LNCaP clone FGC (cell line): ENCODE data around the gene NFIA.
"Not testable (repeated sequence)": the region's sequence is repeated elsewhere in the genome, so short reads cannot be mapped to it uniquely, and the experiment has no call there.

Experiments used
- DNase-seq: peaks from one replicate; pipeline ENCODE4 v3.0.0-alpha.2; 2011; ENCODE audit warnings: low read depth
- H3K4me3 ChIP-seq: 2 replicates; pipeline ENCODE4 v1.5.1; 2011; ENCODE audit warnings: mild to moderate bottlenecking, low read depth, low read length, control low read depth
- TF ChIP-seq, protein P1 (sequence below): IDR thresholded peaks from 2 replicates; pipeline ENCODE4 v1.5.1; 2012; ENCODE audit warnings: mild to moderate bottlenecking; ENCODE audit not compliant: control insufficient read depth, insufficient read depth; ENCODE audit errors: extremely low read depth

Gene NFIA

DNA sequence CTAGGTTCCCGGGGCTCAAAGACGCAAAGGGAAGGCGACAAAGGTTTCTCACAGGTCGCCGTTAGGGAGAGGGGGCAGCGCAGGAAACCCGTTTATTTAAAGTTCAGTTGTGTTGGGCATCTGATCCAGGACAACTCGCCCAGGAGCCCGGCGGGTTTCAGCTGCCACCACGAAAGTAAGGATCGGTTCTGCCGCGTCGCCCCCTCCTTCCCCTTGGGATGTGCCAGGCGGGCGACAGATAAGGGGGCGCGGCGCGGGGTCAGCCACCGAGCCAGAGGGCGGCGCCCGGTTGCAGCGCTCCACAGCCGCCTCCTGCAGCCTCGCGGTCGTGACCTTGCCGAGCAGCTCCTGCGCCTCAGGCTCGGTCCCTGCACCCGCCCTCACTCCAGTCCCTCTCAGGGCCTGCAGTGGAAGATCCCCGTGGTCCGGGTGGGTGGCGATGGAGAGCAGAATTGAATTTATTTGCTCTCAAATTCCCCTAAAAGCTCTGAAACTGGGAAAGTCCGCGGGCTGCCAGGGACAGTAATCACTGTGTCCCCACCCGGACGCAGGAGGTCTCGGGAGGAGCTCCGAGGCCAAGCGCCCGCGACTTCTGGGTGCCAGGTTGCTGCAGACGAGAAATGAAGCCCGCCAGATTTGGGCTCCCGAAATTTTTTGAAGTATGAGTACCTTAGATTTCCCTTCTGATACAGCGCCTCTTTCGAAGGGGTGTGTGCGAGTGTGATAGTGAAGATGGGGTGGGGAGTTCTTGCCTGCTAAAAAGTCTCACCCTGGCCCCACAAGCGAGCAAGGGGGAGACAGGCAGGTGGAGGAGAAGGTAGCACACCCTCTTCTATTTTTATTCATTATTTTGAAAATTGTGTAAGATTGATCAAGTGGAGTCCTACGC lies 28.4 kb upstream of the NFIA start:
- TF ChIP-seq, protein P1, sequence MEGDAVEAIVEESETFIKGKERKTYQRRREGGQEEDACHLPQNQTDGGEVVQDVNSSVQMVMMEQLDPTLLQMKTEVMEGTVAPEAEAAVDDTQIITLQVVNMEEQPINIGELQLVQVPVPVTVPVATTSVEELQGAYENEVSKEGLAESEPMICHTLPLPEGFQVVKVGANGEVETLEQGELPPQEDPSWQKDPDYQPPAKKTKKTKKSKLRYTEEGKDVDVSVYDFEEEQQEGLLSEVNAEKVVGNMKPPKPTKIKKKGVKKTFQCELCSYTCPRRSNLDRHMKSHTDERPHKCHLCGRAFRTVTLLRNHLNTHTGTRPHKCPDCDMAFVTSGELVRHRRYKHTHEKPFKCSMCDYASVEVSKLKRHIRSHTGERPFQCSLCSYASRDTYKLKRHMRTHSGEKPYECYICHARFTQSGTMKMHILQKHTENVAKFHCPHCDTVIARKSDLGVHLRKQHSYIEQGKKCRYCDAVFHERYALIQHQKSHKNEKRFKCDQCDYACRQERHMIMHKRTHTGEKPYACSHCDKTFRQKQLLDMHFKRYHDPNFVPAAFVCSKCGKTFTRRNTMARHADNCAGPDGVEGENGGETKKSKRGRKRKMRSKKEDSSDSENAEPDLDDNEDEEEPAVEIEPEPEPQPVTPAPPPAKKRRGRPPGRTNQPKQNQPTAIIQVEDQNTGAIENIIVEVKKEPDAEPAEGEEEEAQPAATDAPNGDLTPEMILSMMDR = no peak
- DNase-seq = no peak
- no peak overlapping the region for H3K4me3 ChIP-seq

DNA sequence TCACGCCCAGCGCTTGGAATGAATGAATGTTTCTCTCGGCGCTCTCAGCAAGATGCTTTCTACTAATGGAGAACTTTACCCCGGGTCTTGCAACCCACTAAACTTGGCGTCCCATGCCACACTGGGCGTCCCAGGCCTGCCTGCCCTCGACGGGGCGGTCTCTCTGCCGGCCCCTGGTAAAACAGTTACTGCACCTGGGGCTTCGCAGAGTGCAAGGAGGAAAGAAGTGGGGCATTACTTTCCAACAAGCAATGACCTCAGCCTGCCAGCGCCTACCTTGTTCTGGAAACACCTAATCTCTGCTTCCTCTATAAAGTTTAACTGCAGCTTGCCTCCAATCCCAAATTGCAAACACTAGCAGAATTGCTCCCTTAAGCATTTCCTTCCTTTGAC lies 27.8 kb upstream of the NFIA start:
- DNase-seq = no peak
- TF ChIP-seq, protein P1 = no peak
- no peak overlapping the region for H3K4me3 ChIP-seq

DNA sequence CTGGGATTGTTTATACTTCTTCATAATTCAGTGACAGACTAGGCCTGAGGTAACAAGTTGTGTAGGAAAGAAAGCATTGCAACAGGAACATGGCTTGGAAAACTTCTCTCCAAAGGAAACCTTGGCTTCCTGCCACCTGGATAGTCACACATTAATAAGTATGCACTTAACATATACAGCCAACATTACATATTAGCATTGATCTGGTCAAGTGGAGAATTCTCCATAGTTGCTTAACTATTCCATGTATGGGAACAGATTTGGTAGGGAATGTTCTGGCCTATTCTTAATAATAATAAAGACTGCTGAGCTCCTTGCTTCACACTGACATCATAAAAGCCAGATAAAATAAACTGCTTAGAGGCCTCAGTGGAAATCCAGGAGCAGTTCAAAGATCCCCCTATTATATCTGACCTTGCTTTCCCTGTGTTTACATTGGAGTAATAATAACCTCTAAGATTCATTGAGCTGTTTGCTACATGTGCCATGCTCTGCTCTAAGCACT lies 27.2 kb upstream of the NFIA start:
- TF ChIP-seq, protein P1 = no peak
- no peak overlapping the region for H3K4me3 ChIP-seq
- no peak for DNase-seq

DNA sequence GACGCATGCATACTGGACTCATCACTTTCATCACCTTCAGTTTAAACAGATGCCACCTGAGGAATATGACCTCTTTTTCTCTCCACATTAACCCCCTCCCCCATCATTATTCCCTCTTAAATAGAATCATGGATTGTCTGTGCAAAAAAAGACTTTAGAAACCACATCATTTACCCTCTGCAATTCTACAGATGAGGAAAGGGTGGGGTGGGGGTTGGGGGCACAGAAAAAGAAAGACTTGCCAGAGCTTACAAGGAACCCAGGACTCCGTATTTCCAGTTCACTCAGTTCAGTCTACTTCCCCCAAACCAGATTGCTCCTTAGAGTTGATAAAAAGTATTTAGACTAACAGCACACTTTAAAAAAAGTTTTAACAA lies 26.2 kb upstream of the NFIA start:
- H3K4me3 ChIP-seq = no peak overlapping the region
- DNase-seq = no peak
- TF ChIP-seq, protein P1 = no peak

DNA sequence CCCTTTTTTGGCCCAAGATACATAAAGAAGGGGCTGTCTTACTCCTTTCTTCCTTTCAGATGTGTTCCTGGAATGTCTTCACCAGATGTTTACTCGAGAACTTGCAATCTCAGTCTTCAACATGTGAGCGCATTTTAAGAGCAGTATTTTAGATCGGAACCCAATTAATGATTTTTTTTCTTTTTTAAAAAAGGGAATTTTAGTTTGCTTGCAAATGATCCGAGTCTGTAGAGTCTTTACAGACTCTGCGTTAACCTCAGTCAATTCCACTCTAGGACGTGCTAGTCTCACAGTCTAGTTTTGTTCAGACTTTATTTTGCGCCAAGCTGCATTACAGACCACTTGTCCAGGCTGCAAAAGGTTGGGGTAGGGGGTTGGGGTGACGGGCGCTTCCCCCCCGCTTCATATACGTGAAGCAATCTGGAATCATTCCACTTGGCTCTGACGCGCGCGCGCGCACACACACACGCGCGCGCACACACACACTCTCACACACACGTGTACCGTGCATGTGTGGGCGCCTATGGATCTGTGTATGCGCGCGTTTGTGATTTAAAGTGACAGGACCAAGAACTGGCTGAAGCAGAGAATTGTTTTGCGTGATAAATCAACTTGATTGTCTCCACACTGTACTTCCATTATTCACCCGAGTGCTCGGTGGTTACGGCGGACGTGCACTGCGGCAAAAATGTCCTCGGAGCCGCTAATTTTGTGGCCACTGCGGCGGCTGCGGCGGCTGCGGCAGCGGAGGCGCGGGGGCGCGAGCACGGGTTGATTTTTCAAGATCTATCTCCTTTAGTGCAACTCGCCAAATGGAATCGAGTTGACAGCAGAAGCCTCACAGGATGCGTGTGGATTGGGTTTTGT lies 25.6 kb upstream of the NFIA start:
- DNase-seq = no peak
- TF ChIP-seq, protein P1 = no peak
- H3K4me3 ChIP-seq = peak overlapping the region; percentile 53

DNA sequence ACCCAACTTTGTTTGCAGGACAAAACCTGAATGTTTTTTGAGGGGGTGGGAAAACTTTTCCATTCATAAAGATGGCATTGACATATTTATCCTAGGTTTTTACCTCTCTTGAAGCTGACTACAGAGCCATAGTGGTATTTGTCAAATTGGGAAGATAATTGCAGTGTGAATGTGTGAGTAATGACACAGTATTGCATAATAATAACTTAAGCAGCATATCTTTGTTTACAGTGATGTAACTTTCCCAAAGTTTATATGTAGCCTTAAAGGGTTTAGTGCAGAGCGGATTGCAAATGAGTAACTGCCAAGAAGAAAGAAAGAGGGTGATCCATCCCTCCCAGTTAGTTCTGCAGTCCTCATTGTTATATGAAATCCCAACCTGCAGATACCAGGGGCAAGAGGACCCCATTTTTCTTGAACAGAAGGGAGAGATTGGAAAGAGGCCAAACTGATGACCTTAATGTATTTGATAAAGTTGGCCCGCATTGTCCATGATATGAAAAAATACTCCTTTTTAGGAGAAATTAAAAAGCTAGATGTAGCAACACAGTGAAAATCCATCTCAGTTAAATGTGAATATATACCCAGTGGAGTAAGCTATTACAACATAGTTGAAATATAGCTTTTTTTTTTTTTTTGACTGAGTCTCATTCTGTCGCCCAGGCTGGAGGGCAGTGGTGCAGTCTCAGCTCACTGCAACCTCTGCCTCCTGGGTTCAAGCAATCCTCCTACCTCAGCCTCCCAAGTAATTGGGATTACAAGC lies 23.7 kb upstream of the NFIA start:
- no peak overlapping the region for H3K4me3 ChIP-seq
- TF ChIP-seq, protein P1 = no peak
- no peak for DNase-seq

DNA sequence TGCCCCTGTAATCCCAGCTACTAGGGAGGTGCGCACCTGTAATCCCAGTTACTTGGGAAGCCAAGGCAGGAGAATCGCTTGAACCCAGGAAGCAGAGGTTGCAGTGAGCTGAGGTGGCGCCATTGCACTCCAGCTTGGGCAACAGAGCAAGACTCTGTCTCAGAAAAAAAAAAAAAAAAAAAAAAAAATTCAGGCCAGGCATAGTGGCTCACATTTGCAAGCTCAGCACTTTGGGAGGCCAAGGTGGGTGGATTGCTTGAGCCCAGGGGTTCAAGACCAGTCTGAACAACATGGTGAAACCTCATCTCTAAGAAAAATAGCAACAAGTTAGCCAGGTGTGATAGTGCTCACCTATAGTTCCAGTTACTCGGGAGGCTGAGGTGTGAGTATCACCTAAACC lies 20.8 kb upstream of the NFIA start:
- H3K4me3 ChIP-seq, DNase-seq: not testable (repeated sequence)
